Osteoblast (primary cell): ENCODE results near the gene CIAPIN1. TPM values are rescaled to one million over a fixed set of nuclear protein-coding genes. Genes with fewer than 3 reads are reported as not detected.

Experiments
- DNase-seq: peaks from one replicate; pipeline ENCODE4 v3.0.0; 2011; ENCODE audit warnings: low spot score, mixed read lengths; ENCODE audit not compliant: insufficient read length; ENCODE audit errors: missing footprints
- H2AFZ ChIP-seq: 2 replicates; pipeline ENCODE4 v1.6.0; 2011; ENCODE audit warnings: mild to moderate bottlenecking, low read length
- H3K27ac ChIP-seq: 2 replicates; pipeline ENCODE4 v1.5.1; 2011; ENCODE audit warnings: mild to moderate bottlenecking, low read depth, low read length, moderate library complexity
- H3K27me3 ChIP-seq: 2 replicates; pipeline ENCODE4 v1.6.0; 2012; ENCODE audit warnings: mild to moderate bottlenecking, control low read depth, inconsistent platforms, low read length, moderate library complexity; ENCODE audit not compliant: insufficient read depth
- H3K36me3 ChIP-seq: 2 replicates; pipeline ENCODE4 v1.5.1; 2011; ENCODE audit warnings: mild to moderate bottlenecking, low read length, control low read depth, moderate library complexity; ENCODE audit not compliant: insufficient read depth
- H3K4me1 ChIP-seq: 2 replicates; pipeline ENCODE4 v1.5.1; 2011; ENCODE audit warnings: mild to moderate bottlenecking, low read length, control low read depth, moderate library complexity; ENCODE audit not compliant: insufficient read depth
- H3K4me2 ChIP-seq: 2 replicates; pipeline ENCODE4 v1.6.0; 2011; ENCODE audit warnings: mild to moderate bottlenecking, low read length; ENCODE audit not compliant: insufficient read depth
- H3K4me3 ChIP-seq: fragments of 200-600 bp; sonication (generic); 3 replicates; pipeline ENCODE4 v1.5.1; 2012; ENCODE audit warnings: mild to moderate bottlenecking, low read length, inconsistent platforms; ENCODE audit not compliant: insufficient read depth
- H3K79me2 ChIP-seq: 2 replicates; pipeline ENCODE4 v1.6.0; 2012; ENCODE audit warnings: mild to moderate bottlenecking, low read length, control low read depth, inconsistent platforms; ENCODE audit not compliant: insufficient read depth
- H3K9me3 ChIP-seq: 2 replicates; pipeline ENCODE4 v1.5.1; 2011; ENCODE audit warnings: low read depth, low read length, control low read depth
- H4K20me1 ChIP-seq: 2 replicates; pipeline ENCODE4 v1.6.0; 2012; ENCODE audit warnings: mild to moderate bottlenecking, low read length, control low read depth; ENCODE audit not compliant: insufficient read depth
- CTCF ChIP-seq: IDR thresholded peaks from 2 replicates; pipeline ENCODE4 v1.5.1; 2011; ENCODE audit warnings: mild to moderate bottlenecking, low read depth, low read length, moderate library complexity; ENCODE audit errors: extremely low read depth
- total RNA-seq: library from RNA; depleted of rRNA; stranded (reverse); fragments of >200 nt; gene quantifications from 2 replicates; pipeline ENCODE4 v1.2.3, GENCODE V29; 2012

Gene CIAPIN1
- total RNA-seq, 1 donor = 39.8 TPM

DNA sequence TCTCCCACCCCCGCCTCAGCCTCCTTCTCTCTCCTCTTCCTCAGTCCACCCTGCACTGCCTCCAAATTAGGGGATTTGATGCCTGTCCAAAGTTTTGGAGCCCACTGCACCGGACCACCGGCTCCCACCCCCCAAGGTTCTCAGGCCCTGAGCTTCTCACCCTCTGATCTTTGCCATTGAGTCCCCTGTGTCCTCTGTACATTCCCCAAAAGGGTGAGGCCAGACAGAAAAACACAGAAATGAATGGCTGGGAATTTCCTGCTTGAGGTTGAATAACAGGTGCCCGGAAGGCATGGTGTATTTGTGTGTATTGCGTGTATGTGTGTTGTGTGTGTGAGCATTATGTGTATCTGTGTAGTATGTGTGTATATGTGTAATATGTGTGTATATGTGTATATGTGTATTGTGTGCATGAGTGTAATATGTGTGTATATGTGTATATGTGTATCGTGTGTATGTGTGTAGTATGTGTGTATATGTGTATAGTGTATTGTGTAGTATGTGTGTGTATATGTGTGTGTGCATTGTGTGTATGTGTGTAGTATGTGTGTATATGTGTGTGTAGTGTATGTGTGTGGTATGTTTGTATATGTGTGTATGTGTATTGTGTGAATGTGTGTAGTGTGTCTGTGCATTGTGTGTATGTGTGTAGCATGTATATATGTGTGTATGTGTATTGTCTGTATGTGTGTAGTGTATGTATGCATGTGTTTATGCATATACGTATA, 58.7 kb downstream of the CIAPIN1 start:
- no peaks in the 10 kb centered on the region for H3K4me1 ChIP-seq
- H3K4me3 ChIP-seq = no peak overlapping the region
- no peaks in the 10 kb centered on the region for H3K9me3 ChIP-seq
- peaks cover 12% of the 10 kb centered on the region for H3K27me3 ChIP-seq
- no peaks in the 10 kb centered on the region for H3K79me2 ChIP-seq
- DNase-seq = no peak
- H3K27ac ChIP-seq = no peak overlapping the region
- no peak overlapping the region for H2AFZ ChIP-seq
- H3K36me3 ChIP-seq = no peaks in the 10 kb centered on the region
- H4K20me1 ChIP-seq = no peaks in the 10 kb centered on the region
- TF ChIP-seq CTCF = no peak
- H3K4me2 ChIP-seq = no peak overlapping the region

DNA sequence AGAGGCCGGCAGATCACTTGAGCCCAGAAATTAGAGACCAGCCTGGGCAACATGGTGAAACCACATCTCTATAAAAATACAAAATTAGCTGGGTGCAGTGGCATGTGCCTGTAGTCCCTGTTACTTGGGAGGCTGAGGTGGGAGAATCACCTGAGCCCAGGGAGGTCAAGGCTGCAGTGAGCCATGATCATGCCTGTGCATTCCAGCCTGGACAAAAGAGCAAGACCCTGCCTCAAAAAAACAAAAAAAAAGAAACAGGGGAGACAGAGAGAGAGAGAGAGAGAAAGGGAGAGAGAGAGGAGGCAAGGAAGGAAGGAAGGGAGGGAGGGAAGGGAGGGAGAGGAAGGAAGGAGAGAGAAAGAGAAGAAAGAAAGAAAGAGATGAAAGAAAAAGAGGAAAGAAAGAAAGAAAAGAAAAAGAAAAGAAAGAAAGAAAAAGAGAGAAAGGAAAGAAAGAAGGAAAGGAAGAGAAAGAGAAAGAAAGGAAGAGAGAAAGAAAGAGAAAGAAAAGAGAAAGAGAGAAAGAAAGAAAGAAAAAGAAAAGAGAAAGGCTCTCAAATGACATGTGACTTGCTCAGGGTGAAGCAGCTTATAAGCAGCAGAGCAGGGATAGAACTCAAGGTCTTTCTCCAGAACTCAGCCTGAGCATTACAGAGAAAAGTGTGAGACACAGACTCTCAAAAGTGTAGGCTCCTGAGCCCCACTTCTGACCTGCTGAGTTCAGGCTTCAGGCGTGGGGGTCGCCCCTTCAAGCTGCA, 59.4 kb downstream of the CIAPIN1 start:
- TF ChIP-seq CTCF = no peak
- H3K4me2 ChIP-seq = no peak overlapping the region
- no peak for DNase-seq
- H2AFZ ChIP-seq = no peak overlapping the region
- no peaks in the 10 kb centered on the region for H3K4me1 ChIP-seq
- no peaks in the 10 kb centered on the region for H4K20me1 ChIP-seq
- H3K27me3 ChIP-seq = peaks cover 12% of the 10 kb centered on the region
- H3K4me3 ChIP-seq = no peak overlapping the region
- H3K36me3 ChIP-seq = no peaks in the 10 kb centered on the region
- H3K27ac ChIP-seq = no peak overlapping the region
- no peaks in the 10 kb centered on the region for H3K79me2 ChIP-seq
- no peaks in the 10 kb centered on the region for H3K9me3 ChIP-seq

DNA sequence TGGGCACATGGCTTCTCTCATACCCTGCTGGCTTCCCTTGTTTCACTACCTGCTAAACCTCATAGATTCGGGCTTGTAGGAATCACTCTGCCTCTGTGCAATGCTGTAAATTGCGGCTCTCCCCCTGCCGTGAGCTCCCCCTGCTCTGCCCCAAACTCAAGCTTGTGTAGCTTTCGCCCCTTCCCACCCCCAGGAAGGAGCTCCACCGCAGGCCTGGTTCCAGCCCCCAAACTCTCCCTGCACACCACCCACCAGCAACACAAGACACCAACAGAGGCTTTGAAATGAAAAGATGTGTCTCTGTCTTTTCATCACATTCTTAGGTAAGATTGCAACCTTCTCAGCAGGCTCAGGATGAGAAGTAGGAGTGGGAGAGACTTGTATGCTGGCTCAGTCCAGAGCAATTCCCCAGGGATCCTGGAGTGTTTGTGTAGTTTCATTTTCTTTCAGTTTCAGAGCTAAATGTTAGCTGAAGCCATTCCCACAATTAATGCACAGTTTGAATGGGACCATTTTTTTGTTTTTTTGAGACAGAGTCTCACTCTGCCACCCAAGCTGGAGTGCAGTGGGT, 60.7 kb downstream of the CIAPIN1 start:
- H4K20me1 ChIP-seq = no peaks in the 10 kb centered on the region

More for the DNA sequence above, 60.7 kb downstream of the CIAPIN1 start:
- H3K36me3 ChIP-seq = no peaks in the 10 kb centered on the region
- no peak overlapping the region for H2AFZ ChIP-seq
- TF ChIP-seq CTCF = no peak
- peak; percentile 91 for DNase-seq
- H3K9me3 ChIP-seq = no peaks in the 10 kb centered on the region
- H3K4me1 ChIP-seq = no peaks in the 10 kb centered on the region
- H3K27me3 ChIP-seq = peaks cover 10% of the 10 kb centered on the region
- H3K4me2 ChIP-seq = no peak overlapping the region
- no peaks in the 10 kb centered on the region for H3K79me2 ChIP-seq
- no peak overlapping the region for H3K27ac ChIP-seq
- no peak overlapping the region for H3K4me3 ChIP-seq
